ENCODE results near the gene EYS. TPM values are rescaled to one million over a fixed set of nuclear protein-coding genes. Genes with fewer than 3 reads are reported as not detected.

EYS gene
- total and polyA plus RNA-seq, 2 of the 8 experiments (the other 6 are each of a cell fraction or from before 2014, with no cell fraction given): 0.05 to 0.13 TPM

DNA sequence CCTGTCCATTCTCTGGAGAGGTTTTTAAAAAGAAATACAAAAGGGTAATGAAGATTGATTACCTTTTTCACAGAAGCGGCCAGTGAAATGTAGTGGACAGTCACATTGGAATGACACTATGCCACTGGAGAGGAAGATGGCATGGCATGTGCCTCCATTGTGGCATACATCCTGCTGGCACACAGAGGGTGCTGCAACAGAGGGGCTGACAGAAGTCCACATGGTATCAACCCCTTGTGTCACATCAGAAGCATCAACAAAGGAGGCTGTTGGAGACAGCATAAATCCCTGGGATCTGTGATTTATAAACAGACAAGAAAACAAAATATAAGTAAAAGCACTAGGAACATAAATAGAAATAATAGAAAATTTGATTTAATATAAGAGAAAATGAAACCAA, 1476.5 kb downstream of the EYS start:
- Histone ChIP-seq H2AFZ (ENCODE audit: low read length) (no peak overlapping the region), H3K79me2 (ENCODE audit: control insufficient read depth in 1 of 2, insufficient read depth in 2 of 2, low read length in 2 of 2) (no peaks in the 10 kb centered on the region), H4K91ac (replicated peaks; ENCODE audit: insufficient read length, low read length) (no peak overlapping the region), H4K20me1 (replicated peaks in 1 of 2; ENCODE audit: control insufficient read depth in 1 of 2, insufficient read depth in 2 of 2, low read length in 2 of 2) (no peaks in the 10 kb centered on the region), H2BK120ac (replicated peaks; ENCODE audit: low read depth, low read length) (no peak overlapping the region), H3K4ac (replicated peaks; ENCODE audit: insufficient read length, low read depth, low read length) (no peak overlapping the region), H3K4me3 (ENCODE audit: extremely low read depth in 1 of 4, insufficient read depth in 2 of 4, low read depth in 3 of 4, low read length in 4 of 4) (no peak overlapping the region), H3K79me1 (ENCODE audit: low read depth, low read length) (no peaks in the 10 kb centered on the region), H3K27me3 (replicated peaks in 1 of 4; ENCODE audit: control insufficient read depth in 3 of 4, extremely low read depth in 1 of 4, insufficient read depth in 3 of 4, low read length in 3 of 4) (no peaks in the 10 kb centered on the region), H4K8ac (ENCODE audit: extremely low read depth, insufficient read depth, low read length) (no peak overlapping the region), H2BK20ac (ENCODE audit: low read length) (no peak overlapping the region), H3K9ac (replicated peaks in 1 of 4; ENCODE audit: extremely low read depth in 1 of 4, low read depth in 3 of 4, low read length in 3 of 4) (no peak overlapping the region), H3K4me2 (ENCODE audit: insufficient read depth in 1 of 2, low read depth in 2 of 2, low read length in 2 of 2) (no peak overlapping the region), H3K14ac (ENCODE audit: insufficient read length) (no peak overlapping the region), H3K36me3 (ENCODE audit: control insufficient read depth in 2 of 4, insufficient read depth in 4 of 4, low read length in 3 of 4) (no peaks in the 10 kb centered on the region), H3K56ac (replicated peaks; ENCODE audit: insufficient read length, low read depth, low read length) (no peak overlapping the region), H3K27ac (ENCODE audit: low read depth, low read length) (no peak overlapping the region), H3K18ac (ENCODE audit: extremely low read depth, low read length) (no peak overlapping the region), H3K23ac (ENCODE audit: insufficient read length) (no peak overlapping the region), H2BK15ac (ENCODE audit: low read length) (no peak overlapping the region), H2AK5ac (ENCODE audit: low read depth, low read length) (no peak overlapping the region), H3K9me3 (ENCODE audit: insufficient read depth in 2 of 2, low read depth in 1 of 2, low read length in 1 of 2) (no peaks in the 10 kb centered on the region), H2BK5ac (ENCODE audit: low read depth, low read length) (no peak overlapping the region; the same call in 1 of the 2 replicates), H4K5ac (ENCODE audit: insufficient read length, low read depth, low read length) (no peak overlapping the region), H3K4me1 (replicated peaks in 1 of 4; ENCODE audit: control insufficient read depth in 3 of 4, insufficient read depth in 4 of 4, low read length in 3 of 4) (no peaks in the 10 kb centered on the region), H2BK12ac (ENCODE audit: low read depth, low read length) (no peak overlapping the region), H3K23me2 (ENCODE audit: low read depth, low read length) (no peaks in the 10 kb centered on the region)
- POLR2A ChIA-PET (ENCODE audit: partially characterized antibody): no interaction called here
- FAIRE-seq: no peak
- CTCF ChIA-PET (ENCODE audit: partially characterized antibody): no interaction called here
- 94% methylated on average over 1 of the region's 1 CpG; no CpG with 5 or more reads in 1 of the 2 experiments for WGBS, 2 experiments (ENCODE audit: extremely low coverage in 1 of 2, insufficient coverage in 1 of 2, insufficient read length in 1 of 2, insufficient replicate concordance in 2 of 2, low coverage in 1 of 2, low lambda C conversion rate in 2 of 2, missing lambda C conversion rate in 1 of 2)
- no peak for DNase-seq (ENCODE audit: low read depth in 1 of 2, low spot score in 2 of 2)
- TF ChIP-seq RAD21 (IDR thresholded peaks at IDR 0.05 in 1 of 2, conservative IDR thresholded peaks at IDR 0.05 in 1 of 2; ENCODE audit: low read depth in 2 of 2, low read length in 2 of 2): peak in 1 of 2 experiments; percentile 10; a peak in 1 of 4 replicates
- no peak for TF ChIP-seq POLR2AphosphoS5 (IDR thresholded peaks at IDR 0.05; ENCODE audit: low read depth, low read length)

Data from H1 (cell line).